Esophagus (tissue), 2 donors: ENCODE measurements around the gene TMTC2. TPM values are rescaled to one million over a fixed set of nuclear protein-coding genes. Genes with fewer than 3 reads are reported as not detected.

Experiments used
- H3K27ac ChIP-seq, 2 donors: one replicate each; pipeline ENCODE4 v1.5.1; 2013; ENCODE audit warnings: low read depth in 2 of 2, mild to moderate bottlenecking in 2 of 2, inconsistent platforms in 1 of 2, low read length in 1 of 2, moderate library complexity in 1 of 2
- H3K27me3 ChIP-seq, 2 donors: one replicate each; pipeline ENCODE4 v1.6.1; 2013; ENCODE audit warnings: low read length in 2 of 2, control low read depth in 1 of 2, mild to moderate bottlenecking in 1 of 2; ENCODE audit not compliant: insufficient read depth in 2 of 2, control insufficient read depth in 1 of 2
- H3K36me3 ChIP-seq, 2 donors: one replicate each; pipeline ENCODE4 v1.6.1; 2013; ENCODE audit warnings: low read length in 1 of 2; ENCODE audit not compliant: control insufficient read depth in 2 of 2, insufficient read depth in 2 of 2
- H3K4me1 ChIP-seq, 2 donors: one replicate each; pipeline ENCODE4 v1.6.1; 2013; ENCODE audit warnings: low read length in 1 of 2; ENCODE audit not compliant: control insufficient read depth in 2 of 2, insufficient read depth in 2 of 2
- H3K4me3 ChIP-seq, 2 donors: one replicate each; pipeline ENCODE4 v1.5.1; 2013; ENCODE audit warnings: low read length in 2 of 2, mild to moderate bottlenecking in 2 of 2, low read depth in 1 of 2, moderate library complexity in 1 of 2
- H3K9me3 ChIP-seq, 2 donors: one replicate each; pipeline ENCODE4 v1.6.1; 2013; ENCODE audit warnings: mild to moderate bottlenecking in 2 of 2, low read depth in 1 of 2, low read length in 1 of 2, moderate library complexity in 1 of 2; ENCODE audit not compliant: control insufficient read depth in 2 of 2, insufficient read depth in 1 of 2
- WGBS, 2 donors: extraction: QIAGEN DNeasy Blood & Tissue Kit; methylation state at CpG; one replicate each; pipeline ENCODE4 v1.1.7; 2013; 5-methylcytosine and 5-hydroxymethylcytosine counted together
- polyA plus RNA-seq, 2 donors: library from polyadenylated mRNA; stranded (reverse); fragments of 200-250 nt; gene quantifications; one replicate each; pipeline ENCODE4 v1.2.3, GENCODE V29; 2013
- donor health status: healthy with polysubstance abuse.
- donor health status: Bipolar disorder and iron deficiency.

TMTC2 gene
- polyA plus RNA-seq, 2 donors, result 7.4 to 10.5 TPM

- WGBS, 2 donors, result 25 to 38% methylated on average over 2 of the region's 2 CpGs
- Histone ChIP-seq H3K36me3 (no peaks in the 10 kb centered on the region), H3K27ac (no peak overlapping the region), H3K4me3 (no peak overlapping the region), H3K27me3 (no peaks in the 10 kb centered on the region), H3K4me1 (no peaks in the 10 kb centered on the region), H3K9me3 (no peaks in the 10 kb centered on the region)
Measured at GRCh38 chr12:82942521-82942920, 255.8 kb downstream of the TMTC2 start.

- H3K9me3 ChIP-seq, result no peaks in the 10 kb centered on the region
- H3K4me3 ChIP-seq, result no peak overlapping the region
- H3K27me3 ChIP-seq, result no peaks in the 10 kb centered on the region
- no peak overlapping the region for H3K27ac ChIP-seq
- H3K4me1 ChIP-seq, result no peaks in the 10 kb centered on the region
- H3K36me3 ChIP-seq, result no peaks in the 10 kb centered on the region
- WGBS, 2 donors, result 44 to 56% methylated on average over 2 of the region's 2 CpGs
Measured at GRCh38 chr12:82942991-82943401, 256.3 kb downstream of the TMTC2 start.

DNA sequence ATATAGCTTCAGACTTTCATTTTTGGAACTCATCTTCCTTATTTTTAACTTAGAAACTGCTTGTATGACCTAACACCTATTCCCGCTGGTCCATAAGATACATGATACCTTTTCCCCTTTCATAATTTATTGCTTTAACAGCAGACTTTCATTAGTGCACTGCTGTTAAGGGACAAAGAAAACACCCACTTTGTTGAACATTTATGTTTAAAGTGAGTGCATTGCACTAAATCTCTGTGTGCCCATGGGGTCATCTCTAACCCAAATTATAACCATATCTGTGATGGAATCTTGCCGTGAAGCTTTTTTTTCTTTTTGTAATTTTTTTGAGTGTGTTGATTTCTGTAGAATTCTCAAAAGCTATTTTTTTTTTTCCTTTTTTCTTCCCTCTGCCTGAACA, 261.8 kb downstream of the TMTC2 start:
- 82 to 90% methylated on average over 2 of the region's 2 CpGs for WGBS, 2 donors
- no peaks in the 10 kb centered on the region for H3K36me3 ChIP-seq
- no peaks in the 10 kb centered on the region for H3K27me3 ChIP-seq
- no peak overlapping the region for H3K27ac ChIP-seq
- no peaks in the 10 kb centered on the region for H3K9me3 ChIP-seq
- peaks cover 0 to 3% of the 10 kb centered on the region in 2 donors for H3K4me1 ChIP-seq
- no peak overlapping the region for H3K4me3 ChIP-seq

DNA sequence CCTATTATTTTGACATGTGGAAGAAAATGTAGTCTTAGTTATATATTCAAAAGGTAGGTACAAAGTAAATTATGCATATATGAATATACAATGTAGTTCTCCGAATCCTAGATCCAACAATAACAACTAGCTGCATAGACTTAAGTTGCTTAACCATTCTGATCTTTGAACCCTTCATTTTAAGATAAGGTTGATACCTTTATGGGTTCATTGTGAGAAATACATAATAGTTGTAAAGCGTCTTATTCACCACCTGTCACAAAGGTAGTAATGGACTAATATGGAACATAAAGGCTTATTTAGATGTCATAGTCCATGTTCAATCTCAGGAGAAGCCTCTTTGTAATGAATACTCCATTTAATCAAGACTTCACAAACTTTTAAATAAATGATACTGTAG, 263.6 kb downstream of the TMTC2 start:
- H3K9me3 ChIP-seq, result no peaks in the 10 kb centered on the region
- no peaks in the 10 kb centered on the region for H3K27me3 ChIP-seq
- WGBS, 2 donors, result 85 to 98% methylated on average over 2 of the region's 2 CpGs
- H3K4me1 ChIP-seq, result peaks cover 0 to 3% of the 10 kb centered on the region in 2 donors
- H3K27ac ChIP-seq, result no peak overlapping the region
- H3K4me3 ChIP-seq, result no peak overlapping the region
- H3K36me3 ChIP-seq, result no peaks in the 10 kb centered on the region

- 54 to 68% methylated on average over 3 of the region's 3 CpGs for WGBS, 2 donors
- no peaks in the 10 kb centered on the region for H3K27me3 ChIP-seq
- H3K9me3 ChIP-seq, result no peaks in the 10 kb centered on the region
- H3K4me3 ChIP-seq, result no peak overlapping the region
- H3K4me1 ChIP-seq, result peaks cover under 1 to 3% of the 10 kb centered on the region in 2 donors
- H3K36me3 ChIP-seq, result no peaks in the 10 kb centered on the region
- no peak overlapping the region for H3K27ac ChIP-seq
Measured at GRCh38 chr12:82952946-82953345, 266.2 kb downstream of the TMTC2 start.

DNA sequence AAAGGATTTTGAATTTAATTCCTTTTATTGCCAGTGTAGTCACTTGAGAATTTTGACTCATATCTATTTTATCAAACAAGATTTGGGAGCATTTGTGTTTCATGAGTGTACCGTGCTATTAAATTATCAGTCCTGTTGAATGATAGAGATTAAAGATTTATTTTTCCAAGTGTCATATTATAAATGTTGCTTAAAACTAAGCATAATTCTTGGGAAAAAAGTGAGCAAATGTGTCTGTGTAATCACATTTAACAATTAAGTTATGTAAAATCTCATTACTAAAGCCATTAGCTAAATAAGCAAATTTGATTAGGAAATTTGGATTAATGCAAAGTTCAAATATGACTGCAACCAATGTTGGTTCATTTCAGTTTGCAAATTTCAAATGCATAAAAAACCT, 266.7 kb downstream of the TMTC2 start:
- Histone ChIP-seq H3K4me1 (peaks cover 3% of the 10 kb centered on the region in 2 donors), H3K27ac (no peak overlapping the region), H3K9me3 (no peaks in the 10 kb centered on the region), H3K4me3 (no peak overlapping the region), H3K27me3 (no peaks in the 10 kb centered on the region), H3K36me3 (no peaks in the 10 kb centered on the region)
- 63 to 80% methylated on average over 1 of the region's 1 CpG for WGBS, 2 donors

- H3K27ac ChIP-seq, result no peak overlapping the region
- H3K4me1 ChIP-seq, result peaks cover 3% of the 10 kb centered on the region in 2 donors
- no peaks in the 10 kb centered on the region for H3K9me3 ChIP-seq
- no peaks in the 10 kb centered on the region for H3K27me3 ChIP-seq
- 95% methylated on average over 3 of the region's 3 CpGs for WGBS, 2 donors
- no peak overlapping the region for H3K4me3 ChIP-seq
- H3K36me3 ChIP-seq, result no peaks in the 10 kb centered on the region
Measured at GRCh38 chr12:82954064-82954463, 267.4 kb downstream of the TMTC2 start.

GRCh38 chr12:82954572-82954971, 267.9 kb downstream of the TMTC2 start:
- no peaks in the 10 kb centered on the region for H3K9me3 ChIP-seq
- WGBS, 2 donors, result 86 to 87% methylated on average over 2 of the region's 2 CpGs
- no peak overlapping the region for H3K4me3 ChIP-seq
- H3K27ac ChIP-seq, result no peak overlapping the region
- H3K36me3 ChIP-seq, result no peaks in the 10 kb centered on the region
- no peaks in the 10 kb centered on the region for H3K27me3 ChIP-seq
- H3K4me1 ChIP-seq, result peaks cover 3% of the 10 kb centered on the region in 2 donors

DNA sequence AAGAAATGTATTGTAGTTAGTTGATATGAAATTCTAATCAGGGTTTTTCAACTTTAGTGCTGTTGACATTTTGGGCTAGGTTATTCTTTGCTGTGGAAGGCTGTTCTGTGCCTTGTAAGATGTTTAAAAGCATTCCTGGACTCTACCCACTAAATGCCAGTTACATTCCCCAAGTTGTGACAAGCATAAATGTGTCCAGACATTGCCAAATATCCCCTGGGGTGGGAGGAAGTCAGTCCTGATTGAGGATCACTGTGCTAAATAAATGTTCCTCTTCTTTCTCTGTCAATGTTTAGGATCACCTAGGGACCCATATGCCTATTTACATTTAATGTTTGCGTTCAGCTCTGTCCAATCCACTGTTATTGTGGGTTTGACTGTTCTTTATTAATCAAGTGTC, 268.3 kb downstream of the TMTC2 start:
- Histone ChIP-seq H3K4me1 (peaks cover 3% of the 10 kb centered on the region in 2 donors), H3K9me3 (no peaks in the 10 kb centered on the region), H3K36me3 (no peaks in the 10 kb centered on the region), H3K4me3 (no peak overlapping the region), H3K27me3 (no peaks in the 10 kb centered on the region), H3K27ac (no peak overlapping the region)
- 82 to 90% methylated on average over 1 of the region's 1 CpG for WGBS, 2 donors

- peaks cover 0 to 3% of the 10 kb centered on the region in 2 donors for H3K4me1 ChIP-seq
- H3K4me3 ChIP-seq, result no peak overlapping the region
- no peaks in the 10 kb centered on the region for H3K27me3 ChIP-seq
- no peak overlapping the region for H3K27ac ChIP-seq
- H3K36me3 ChIP-seq, result no peaks in the 10 kb centered on the region
- no peaks in the 10 kb centered on the region for H3K9me3 ChIP-seq
Measured at GRCh38 chr12:82958966-82959365, 272.3 kb downstream of the TMTC2 start.
